ENCODE data around the gene TLE2.

Gene TLE2

GRCh38 chr19:3024509-3024869 lies 4.6 kb downstream of the TLE2 start:
- no peak for TF ChIP-seq CTCF (IDR thresholded peaks at IDR 0.05; ENCODE audit: borderline replicate concordance, extremely low read depth, low read length, poor library complexity, severe bottlenecking)
- TF ChIP-seq EZH2 (IDR thresholded peaks at IDR 0.05; ENCODE audit: borderline replicate concordance, low read depth, low read length, severe bottlenecking): no peak
- H3K27ac ChIP-seq (ENCODE audit: low read length): no peak overlapping the region
- H3K4me3 ChIP-seq (ENCODE audit: low read depth in 1 of 2, low read length in 2 of 2): no peak overlapping the region
- DNase-seq: no peak
- peaks cover 10% of the 10 kb centered on the region for H3K27me3 ChIP-seq (ENCODE audit: insufficient read depth, low read length, poor library complexity)
- H3K4me1 ChIP-seq (ENCODE audit: insufficient read depth, low read length): peaks cover 19% of the 10 kb centered on the region
- no peaks in the 10 kb centered on the region for H3K9me3 ChIP-seq (ENCODE audit: insufficient read depth, low read length, severe bottlenecking)
- no peak overlapping the region for H3K9ac ChIP-seq (ENCODE audit: low read depth, low read length)
- no peaks in the 10 kb centered on the region for H3K36me3 ChIP-seq (ENCODE audit: insufficient read depth, low read length)
- no peak overlapping the region for H3K4me2 ChIP-seq (ENCODE audit: insufficient read depth, low read length)
- no peaks in the 10 kb centered on the region for H4K20me1 ChIP-seq (ENCODE audit: insufficient read depth, low read length)
- no peak for ATAC-seq (ENCODE audit: insufficient read depth, low read depth)
- no peak overlapping the region for H2AFZ ChIP-seq (ENCODE audit: low read depth, low read length)
- no peaks in the 10 kb centered on the region for H3K79me2 ChIP-seq (ENCODE audit: insufficient read depth, low read length)

- Histone ChIP-seq H2AFZ (ENCODE audit: low read depth, low read length) (no peak overlapping the region), H3K9me3 (ENCODE audit: insufficient read depth, low read length, severe bottlenecking) (no peaks in the 10 kb centered on the region), H3K4me2 (ENCODE audit: insufficient read depth, low read length) (no peak overlapping the region), H3K4me1 (ENCODE audit: insufficient read depth, low read length) (peaks cover 5% of the 10 kb centered on the region; the same call in 1 of the 2 replicates), H3K27me3 (ENCODE audit: insufficient read depth, low read length, poor library complexity) (no peaks in the 10 kb centered on the region), H3K36me3 (ENCODE audit: insufficient read depth, low read length) (no peaks in the 10 kb centered on the region), H3K27ac (ENCODE audit: low read length) (no peak overlapping the region), H4K20me1 (ENCODE audit: insufficient read depth, low read length) (no peaks in the 10 kb centered on the region), H3K9ac (ENCODE audit: low read depth, low read length) (no peak overlapping the region), H3K79me2 (ENCODE audit: insufficient read depth, low read length) (no peaks in the 10 kb centered on the region), H3K4me3 (ENCODE audit: low read depth in 1 of 2, low read length in 2 of 2) (no peak overlapping the region)
- no peak for DNase-seq
- no peak for TF ChIP-seq EZH2 (IDR thresholded peaks at IDR 0.05; ENCODE audit: borderline replicate concordance, low read depth, low read length, severe bottlenecking)
- no peak for TF ChIP-seq CTCF (IDR thresholded peaks at IDR 0.05; ENCODE audit: borderline replicate concordance, extremely low read depth, low read length, poor library complexity, severe bottlenecking)
- no peak for ATAC-seq (ENCODE audit: insufficient read depth, low read depth)
Measured at GRCh38 chr19:3020321-3020960, 8.6 kb downstream of the TLE2 start.

- Histone ChIP-seq H3K27me3 (ENCODE audit: insufficient read depth, low read length, poor library complexity) (no peaks in the 10 kb centered on the region), H3K4me3 (ENCODE audit: low read depth in 1 of 2, low read length in 2 of 2) (no peak overlapping the region), H3K27ac (ENCODE audit: low read length) (no peak overlapping the region), H3K79me2 (ENCODE audit: insufficient read depth, low read length) (no peaks in the 10 kb centered on the region), H3K9me3 (ENCODE audit: insufficient read depth, low read length, severe bottlenecking) (no peaks in the 10 kb centered on the region), H3K9ac (ENCODE audit: low read depth, low read length) (no peak overlapping the region), H2AFZ (ENCODE audit: low read depth, low read length) (no peak overlapping the region), H4K20me1 (ENCODE audit: insufficient read depth, low read length) (no peaks in the 10 kb centered on the region), H3K36me3 (ENCODE audit: insufficient read depth, low read length) (no peaks in the 10 kb centered on the region), H3K4me1 (ENCODE audit: insufficient read depth, low read length) (peaks cover 5% of the 10 kb centered on the region; the same call in 1 of the 2 replicates), H3K4me2 (ENCODE audit: insufficient read depth, low read length) (no peak overlapping the region)
- ATAC-seq (ENCODE audit: insufficient read depth, low read depth): no peak
- DNase-seq: no peak
- TF ChIP-seq CTCF (IDR thresholded peaks at IDR 0.05; ENCODE audit: borderline replicate concordance, extremely low read depth, low read length, poor library complexity, severe bottlenecking): no peak
- no peak for TF ChIP-seq EZH2 (IDR thresholded peaks at IDR 0.05; ENCODE audit: borderline replicate concordance, low read depth, low read length, severe bottlenecking)
Measured at GRCh38 chr19:3019211-3019854, 9.7 kb downstream of the TLE2 start.

Data from DND-41 (cell line).